ENCODE measurements around the gene PRKG1.

GRCh38 chr10:51729822-51730555 lies 655.7 kb downstream of the PRKG1 start:
- no peak for TF ChIP-seq CTCF (IDR thresholded peaks at IDR 0.05)
- TF ChIP-seq POLR2A (IDR thresholded peaks at IDR 0.05), result no peak
- TF ChIP-seq EP300 (IDR thresholded peaks at IDR 0.05), result no peak
- TF ChIP-seq POLR2AphosphoS5 (IDR thresholded peaks at IDR 0.05), result no peak
